Lung (tissue), 12 donors: ENCODE measurements around the gene MCTP1. TPM values are rescaled to one million over a fixed set of nuclear protein-coding genes. Genes with fewer than 3 reads are reported as not detected.

ENCODE experiments used
- ATAC-seq: fragments of 200-7000 bp; cut with Tn5 transposase; one replicate; pipeline ENCODE4 v1.9.1; 2020; ENCODE audit warnings: moderate number of reproducible peaks; ENCODE audit not compliant: insufficient read depth, low FRiP score
- DNase-seq, 3 donors: peaks; one replicate each; pipeline ENCODE4 v3.0.0-alpha.2; 2013 to 2017
- H3K27ac ChIP-seq, 2 donors: one replicate each; pipeline ENCODE4 v1.5.1; 2013; ENCODE audit warnings: mild to moderate bottlenecking in 2 of 2, moderate library complexity in 2 of 2, control low read depth in 1 of 2, inconsistent platforms in 1 of 2, low read depth in 1 of 2, low read length in 1 of 2
- H3K27me3 ChIP-seq, 3 donors: one replicate each; pipeline ENCODE4 v1.5.1; 2013; ENCODE audit warnings: low read length in 2 of 3; ENCODE audit not compliant: control insufficient read depth in 3 of 3, insufficient read depth in 3 of 3
- H3K36me3 ChIP-seq, 4 donors: one replicate each; pipeline ENCODE4 v1.5.1; 2013; ENCODE audit warnings: low read length in 4 of 4, mild to moderate bottlenecking in 1 of 4, moderate library complexity in 1 of 4; ENCODE audit not compliant: control insufficient read depth in 4 of 4, insufficient read depth in 4 of 4
- H3K4me1 ChIP-seq, 5 donors: one replicate each; pipeline ENCODE4 v1.5.1; 2013; ENCODE audit warnings: low read length in 5 of 5, mild to moderate bottlenecking in 2 of 5, moderate library complexity in 1 of 5; ENCODE audit not compliant: control insufficient read depth in 5 of 5, insufficient read depth in 5 of 5
- H3K4me3 ChIP-seq: one replicate; pipeline ENCODE4 v1.5.1; 2013; ENCODE audit warnings: mild to moderate bottlenecking, control low read depth, moderate library complexity
- H3K9ac ChIP-seq, 2 donors: one replicate each; pipeline ENCODE4 v1.5.1; 2013; ENCODE audit warnings: low read length in 2 of 2, control low read depth in 1 of 2; ENCODE audit not compliant: insufficient read depth in 1 of 2
- H3K9me3 ChIP-seq, 4 donors: one replicate each; pipeline ENCODE4 v1.5.1; 2013; ENCODE audit warnings: low read length in 3 of 4, mild to moderate bottlenecking in 1 of 4, moderate library complexity in 1 of 4; ENCODE audit not compliant: control insufficient read depth in 4 of 4, insufficient read depth in 3 of 4
- CTCF ChIP-seq: IDR thresholded peaks from 2 replicates; pipeline ENCODE4 v1.5.1; 2012; ENCODE audit warnings: mild to moderate bottlenecking; ENCODE audit errors: control extremely low read depth, extremely low read depth
- WGBS, 2 donors: extraction: QIAGEN DNeasy Blood & Tissue Kit; methylation state at CpG; one replicate each; pipeline ENCODE4 v1.1.7; 2013; 5-methylcytosine and 5-hydroxymethylcytosine counted together
- polyA plus RNA-seq, 2 donors: library from polyadenylated mRNA; stranded (reverse); fragments of 200-250 nt; gene quantifications; one replicate each; pipeline ENCODE4 v1.2.1, GENCODE V29; 2013
- total RNA-seq, 2 donors: library from RNA; depleted of rRNA in 1 of 2; stranded (reverse); fragments of >200 nt in 1 of 2; gene quantifications; one replicate each; pipeline ENCODE4 v1.2.1, GENCODE V29; 2014 to 2021
- donor health status: control.
- donor health status: control.
- donor health status: Bipolar disorder and iron deficiency.
- donor health status: healthy.
- donor health status: DM: yes; HTN: yes; CAD: no.

Gene MCTP1
- total and polyA plus RNA-seq, 4 donors = 5.8 to 34.8 (median 27.4) TPM

DNA sequence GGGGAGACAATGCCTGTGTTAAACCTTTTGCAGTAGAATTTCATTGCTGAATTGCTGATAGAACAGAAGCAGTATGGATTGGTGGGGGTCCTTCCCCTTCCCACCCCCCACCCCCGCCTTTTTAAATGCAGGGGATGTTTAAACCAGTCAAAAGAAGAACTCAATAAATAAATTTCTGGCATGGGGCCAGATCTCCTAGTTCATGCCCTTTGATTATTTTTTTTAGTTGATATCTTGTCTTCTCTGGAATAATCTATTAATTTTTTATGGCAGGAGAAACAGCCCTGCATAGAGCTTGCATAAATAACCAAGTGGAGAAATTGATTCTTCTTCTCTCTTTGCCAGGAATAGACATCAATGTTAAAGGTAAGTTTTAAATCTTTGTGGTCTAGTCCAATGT is 593.6 kb downstream of the MCTP1 start:
- ATAC-seq (no peak), DNase-seq (peak in 1 of 3 donors; percentile 29)
- 87 to 88% methylated on average over 1 of the region's 1 CpG for WGBS, 2 donors
- Histone ChIP-seq H3K27me3 (no peaks in the 10 kb centered on the region), H3K4me3 (no peak overlapping the region), H3K9ac (no peak overlapping the region), H3K4me1 (peaks cover 0 to 28% (median 7%) of the 10 kb centered on the region in 5 donors), H3K9me3 (no peaks in the 10 kb centered on the region), H3K36me3 (peaks cover 3 to 7% (median 6%) of the 10 kb centered on the region in 4 donors), H3K27ac (no peak overlapping the region)
- TF ChIP-seq CTCF = no peak

DNA sequence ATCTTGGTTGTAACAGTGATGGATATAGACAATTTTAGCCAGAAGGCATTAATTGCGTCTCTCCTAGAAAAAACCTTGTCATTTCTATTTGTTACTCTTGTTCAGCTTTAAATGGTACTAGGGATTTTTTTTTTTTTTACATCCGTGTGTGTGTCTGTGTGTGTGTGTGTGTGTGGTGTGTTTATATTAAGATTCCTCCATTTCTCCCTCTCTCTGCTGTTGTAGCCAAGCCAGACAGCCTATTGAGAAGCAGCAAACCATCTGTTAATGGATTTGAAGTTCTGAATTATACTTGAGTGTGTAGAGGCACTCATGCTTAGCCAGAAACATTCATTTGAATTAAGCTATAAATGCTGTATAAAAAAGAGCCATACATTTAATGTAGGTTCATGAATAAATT is 594.1 kb downstream of the MCTP1 start:
- ATAC-seq = no peak
- Histone ChIP-seq H3K9me3 (no peaks in the 10 kb centered on the region), H3K4me1 (peaks cover 0 to 28% (median 7%) of the 10 kb centered on the region in 5 donors), H3K4me3 (no peak overlapping the region), H3K27me3 (no peaks in the 10 kb centered on the region), H3K27ac (no peak overlapping the region), H3K36me3 (peaks cover 3 to 7% (median 6%) of the 10 kb centered on the region in 4 donors), H3K9ac (no peak overlapping the region)
- DNase-seq = peak; percentile 62 to 93 (median 91)
- TF ChIP-seq CTCF = no peak
- WGBS, 2 donors = 80 to 89% methylated on average over 2 of the region's 2 CpGs

DNA sequence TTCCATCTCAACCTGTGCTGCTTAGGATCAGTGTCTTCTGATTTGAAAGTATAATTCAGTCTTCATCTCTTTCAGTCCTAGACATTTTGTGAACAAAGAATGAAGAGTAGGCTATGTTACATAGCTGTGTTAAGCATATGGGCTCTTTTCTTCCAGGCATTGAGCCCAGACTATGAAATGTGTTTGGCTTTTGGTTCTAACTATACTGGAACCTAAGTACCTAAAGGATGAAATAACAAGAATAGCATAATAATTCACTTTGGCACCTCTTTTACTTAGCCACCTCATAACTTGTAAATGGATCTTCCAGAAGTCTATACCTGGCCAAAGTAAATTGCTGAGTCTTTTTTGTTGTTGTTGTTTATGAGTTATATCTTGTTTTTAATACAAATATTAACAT is 595.0 kb downstream of the MCTP1 start:
- peaks cover 3 to 7% (median 6%) of the 10 kb centered on the region in 4 donors for H3K36me3 ChIP-seq
- no peak for TF ChIP-seq CTCF
- DNase-seq (peak in 2 of 3 donors; percentile 58 to 73), ATAC-seq (no peak)
- H3K4me1 ChIP-seq = peaks cover 0 to 28% (median 7%) of the 10 kb centered on the region in 5 donors
- H3K9ac ChIP-seq = no peak overlapping the region
- H3K4me3 ChIP-seq = no peak overlapping the region
- no peak overlapping the region for H3K27ac ChIP-seq
- no peaks in the 10 kb centered on the region for H3K9me3 ChIP-seq
- H3K27me3 ChIP-seq = no peaks in the 10 kb centered on the region
